T-helper 2 cell treated with Interferon-gamma antibody and Interleukin-4, amounts not matched to agents 100 ng/mL and 5 ng/mL, for 36 hours (primary cell): ENCODE data around the gene BTBD19. TPM values are rescaled to one million over a fixed set of nuclear protein-coding genes. Genes with fewer than 3 reads are reported as not detected.

Experiments
- intact Hi-C: fragments of 100-400 bp; cut with micrococcal nuclease; formaldehyde crosslinking; loops from one replicate; pipeline ENCODE4 v1.15.1; 2023
- total RNA-seq: library from RNA; stranded (reverse); gene quantifications from 2 replicates; pipeline ENCODE4 v1.2.3, GENCODE V29; 2022

Gene BTBD19
- total RNA-seq, 1 donor from 2014 or later = 9.7 TPM

DNA sequence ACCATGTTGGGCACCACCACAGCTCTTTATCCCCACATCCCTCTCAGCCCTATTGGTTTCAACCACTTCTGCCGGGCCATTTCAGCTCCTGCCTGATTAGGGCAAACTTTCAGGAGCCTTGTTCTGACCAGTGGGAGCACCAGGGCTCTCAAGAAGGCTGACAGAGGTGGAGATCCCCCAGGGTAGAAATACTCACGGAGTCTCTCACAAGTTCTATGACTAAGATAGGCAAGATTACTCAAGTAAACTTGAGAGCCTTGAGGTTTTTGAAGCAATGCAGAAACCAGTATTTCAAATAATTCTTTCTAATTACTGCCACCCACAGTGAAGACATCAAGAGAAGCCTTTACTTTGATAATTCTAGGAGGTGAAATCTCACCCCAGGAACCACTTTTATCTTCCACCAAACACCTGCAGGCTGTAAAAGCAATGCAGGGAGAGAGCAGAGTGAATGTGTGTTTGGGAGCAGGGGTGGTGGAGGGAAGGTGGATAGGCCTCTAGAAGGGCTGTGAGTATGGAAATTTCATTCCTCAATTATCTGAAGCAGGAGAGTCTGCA lies 41.3 kb downstream of the BTBD19 start:
- intact Hi-C loops = no loop called here

DNA sequence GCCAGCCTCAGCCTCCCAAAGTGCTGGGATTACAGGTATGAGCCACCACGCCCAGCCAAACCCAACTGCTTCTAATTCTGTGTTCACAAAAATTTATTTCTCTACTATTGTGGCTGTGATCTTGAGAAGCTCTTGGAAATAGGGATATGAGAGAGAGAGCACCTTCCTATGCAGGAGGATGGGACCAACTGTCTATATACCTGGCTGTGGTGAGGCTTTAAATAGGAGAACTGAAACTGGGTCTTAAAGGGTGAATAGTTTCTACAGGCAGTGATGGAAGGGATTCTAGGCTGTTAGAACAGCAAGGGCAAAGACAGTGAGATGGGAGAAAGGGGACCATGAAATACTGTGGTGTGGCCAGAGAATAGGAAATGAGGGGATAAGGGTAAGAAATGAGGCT lies 43.0 kb downstream of the BTBD19 start:
- intact Hi-C loops = no loop called here

- intact Hi-C loops = no loop called here
These were observed 44.9 kb downstream of the BTBD19 start for GRCh38 chr1:44853201-44853600.

DNA sequence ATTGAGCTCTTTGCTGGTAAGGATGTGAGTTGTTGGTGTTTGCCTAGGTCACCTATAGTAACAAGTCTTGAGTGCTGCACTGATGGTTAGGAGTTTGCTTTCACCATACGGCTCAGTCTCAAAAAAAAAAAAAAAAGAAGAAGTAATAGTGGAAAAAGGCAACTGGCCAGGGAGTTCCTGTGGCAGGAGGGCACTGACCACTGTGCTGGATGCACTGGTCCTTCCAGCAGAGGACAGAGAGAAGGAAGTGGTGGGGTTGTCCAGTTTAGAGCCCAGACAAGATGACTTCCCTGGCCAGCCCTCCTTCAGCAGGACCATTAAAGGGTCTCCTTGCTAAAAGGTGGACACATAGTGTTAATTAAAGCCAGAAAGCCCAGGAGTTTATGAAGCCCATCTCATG lies 46.6 kb downstream of the BTBD19 start:
- intact Hi-C loops = no loop called here

DNA sequence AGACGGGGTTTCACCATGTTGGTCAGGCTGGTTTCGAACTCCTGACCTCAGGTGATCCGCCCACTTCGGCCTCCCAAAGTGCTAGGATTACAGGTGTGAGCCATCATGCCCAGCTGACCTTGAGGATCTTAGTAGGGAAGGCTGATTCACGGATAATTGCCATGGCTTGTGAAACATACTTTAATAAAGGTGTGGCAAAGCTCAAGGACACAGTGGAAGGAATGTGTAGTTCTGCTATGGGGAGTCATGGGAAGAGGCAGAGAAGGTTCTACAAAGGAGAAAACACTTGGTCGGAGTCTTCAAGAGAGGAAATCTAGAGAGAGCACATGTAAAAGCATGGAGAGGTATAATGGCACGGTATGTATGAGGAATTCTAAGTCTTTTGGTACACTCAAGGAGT lies 47.4 kb downstream of the BTBD19 start:
- intact Hi-C loops = no loop called here

- intact Hi-C loops = no loop called here
These were observed 49.1 kb downstream of the BTBD19 start for GRCh38 chr1:44857446-44857845.

GRCh38 chr1:44860331-44860730 lies 52.0 kb downstream of the BTBD19 start:
- intact Hi-C loops = no loop called here

DNA sequence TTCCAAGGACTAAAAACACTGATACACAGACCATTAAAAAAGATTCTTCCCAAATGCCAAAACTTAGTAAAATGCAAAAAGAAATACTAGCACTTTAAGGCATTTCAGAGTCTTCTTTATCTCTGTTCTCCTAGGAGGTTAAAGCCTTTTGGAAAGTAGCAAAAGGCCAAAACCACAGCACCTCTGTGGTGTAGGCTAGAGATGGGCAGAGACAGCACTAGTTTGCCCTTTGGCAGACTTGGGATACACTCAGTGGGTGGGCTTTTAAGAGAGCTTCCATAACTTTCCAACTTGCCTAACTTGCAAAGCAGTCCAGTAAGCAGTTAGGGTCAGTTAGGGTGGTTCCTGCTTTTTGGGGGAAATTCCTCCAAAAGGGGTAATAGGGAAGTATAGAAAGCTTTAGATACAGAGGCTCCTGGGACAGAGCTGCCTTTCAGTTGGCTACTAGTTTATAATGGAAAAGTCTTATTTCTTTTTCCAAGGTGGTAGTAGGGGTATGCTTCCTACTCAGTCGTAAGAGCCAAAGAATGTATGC lies 52.6 kb downstream of the BTBD19 start:
- intact Hi-C loops = no loop called here

GRCh38 chr1:44862829-44863401 lies 54.6 kb downstream of the BTBD19 start:
- intact Hi-C loops = no loop called here

Other genes starting within 250 kb of the BTBD19 start
- gene TMEM53, start 134.0 kb upstream of the BTBD19 start, total RNA-seq = 3.4 and 4.0 TPM in 2 replicates
- 93.6 and 94.5 TPM in 2 replicates for gene ARMH1, start 133.8 kb upstream of the BTBD19 start, total RNA-seq
- gene RNU5D-1, start 77.4 kb upstream of the BTBD19 start, total RNA-seq = not detected in 2 replicates
- gene KIF2C, start 68.7 kb upstream of the BTBD19 start, total RNA-seq = 89.3 and 89.7 TPM in 2 replicates
- gene RPS8, start 33.0 kb upstream of the BTBD19 start, total RNA-seq = 2,139 and 2,183 TPM in 2 replicates
- gene BEST4, start 20.4 kb upstream of the BTBD19 start, total RNA-seq = 0.55 TPM in 2 replicates
- gene PLK3, start 8.1 kb upstream of the BTBD19 start, total RNA-seq = 74.1 and 77.8 TPM in 2 replicates
- 0.34 and 0.73 TPM in 2 replicates for gene DYNLT4, start 1.2 kb upstream of the BTBD19 start, total RNA-seq
- gene PTCH2, start 34.7 kb downstream of the BTBD19 start, total RNA-seq = 0.84 and 1.1 TPM in 2 replicates
- gene EIF2B3, start 178.1 kb downstream of the BTBD19 start, total RNA-seq = 27.9 and 29.6 TPM in 2 replicates
- gene HECTD3, start 202.8 kb downstream of the BTBD19 start, total RNA-seq = 32.3 and 35.0 TPM in 2 replicates
- 62.1 and 64.5 TPM in 2 replicates for gene UROD, start 203.7 kb downstream of the BTBD19 start, total RNA-seq